Stimulated activated CD8-positive, alpha-beta memory T cell treated with anti-CD3 and anti-CD28 coated beads, Interleukin-4, amount 100 ng/mL, for 4 hours (primary cell): ENCODE data around the gene SRRD.

Experiments
- DNase-seq, 2 donors: peaks; one replicate each; pipeline ENCODE4 v3.0.0-alpha.2; 2020; ENCODE audit warnings: low read depth in 2 of 2, low spot score in 1 of 2

Gene SRRD

GRCh38 chr22:26481694-26482093 lies 2.0 kb upstream of the SRRD start:
- no peak for DNase-seq

GRCh38 chr22:26482161-26482560 lies 1.5 kb upstream of the SRRD start:
- no peak for DNase-seq

GRCh38 chr22:26483043-26483438 lies 636 bp upstream of the SRRD start:
- no peak for DNase-seq

GRCh38 chr22:26484360-26484706 lies 656 bp downstream of the SRRD start:
- no peak for DNase-seq

- no peak for DNase-seq
These were observed 1.3 kb downstream of the SRRD start for GRCh38 chr22:26485013-26485412.

- no peak for DNase-seq
These were observed 2.2 kb downstream of the SRRD start for GRCh38 chr22:26485806-26486390.

DNA sequence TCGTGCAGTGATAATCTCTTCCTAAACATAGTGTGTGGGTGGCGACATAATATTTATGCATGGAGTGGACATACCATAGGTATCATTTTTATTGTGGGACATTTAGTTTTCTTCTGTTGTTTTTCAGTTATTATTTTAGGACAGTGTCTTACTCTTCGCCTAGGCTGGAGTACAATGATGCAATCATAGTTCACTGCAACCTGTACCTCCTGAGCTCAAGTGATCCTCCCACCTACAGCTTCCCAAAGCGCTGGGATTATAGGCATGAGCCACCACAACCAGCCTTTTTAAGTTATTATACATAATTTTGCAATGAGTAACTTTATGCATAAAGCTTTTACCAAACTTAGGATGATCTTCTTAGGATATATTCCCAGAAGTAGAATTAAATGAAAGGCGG lies 2.7 kb downstream of the SRRD start:
- DNase-seq = no peak

DNA sequence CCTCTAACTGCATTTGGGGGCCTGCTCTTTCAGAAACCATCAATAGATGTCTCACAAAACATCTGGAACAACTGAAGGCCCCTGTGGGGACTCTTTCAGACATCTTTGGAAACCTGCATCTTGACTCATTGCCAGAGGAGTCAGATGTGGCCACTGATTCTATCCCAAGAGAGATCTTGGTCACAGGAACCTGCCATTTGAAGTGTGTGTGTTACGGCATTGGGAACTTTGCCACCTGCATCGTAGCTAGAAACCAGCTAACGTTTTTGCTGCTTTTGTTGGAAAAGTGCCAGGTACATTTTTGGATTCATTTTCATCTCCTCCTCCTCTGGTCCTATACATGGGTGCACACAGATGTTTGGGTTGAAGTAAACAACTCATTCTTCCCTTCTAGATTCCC lies 4.3 kb downstream of the SRRD start:
- no peak for DNase-seq

DNA sequence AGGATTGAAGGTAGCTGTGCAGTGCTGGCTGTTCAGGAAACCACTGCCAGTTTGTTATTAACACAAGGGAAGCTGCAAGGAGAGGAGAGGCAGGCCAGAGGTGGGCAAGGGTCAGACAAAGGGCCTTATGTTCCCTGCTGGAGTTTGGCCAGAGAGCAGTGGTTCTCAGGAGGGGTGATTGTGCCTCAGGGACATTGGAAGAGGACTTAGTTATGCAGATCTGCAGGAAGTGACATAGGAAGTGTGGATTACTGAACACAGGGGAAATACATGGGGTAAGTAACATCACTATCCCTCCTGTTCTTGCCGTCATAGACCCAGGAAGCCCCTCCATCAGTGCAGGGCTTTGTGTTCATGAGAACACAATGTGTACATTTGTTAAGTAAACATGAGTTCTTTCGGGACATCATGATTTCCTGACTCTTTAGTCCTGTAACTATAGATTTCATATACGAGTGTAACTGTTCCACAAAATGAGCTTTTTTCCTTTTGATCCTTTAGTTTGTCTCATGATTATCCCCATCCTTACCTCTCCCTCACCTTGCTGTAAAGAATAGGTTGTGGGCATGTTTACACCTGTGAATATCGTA lies 5.9 kb downstream of the SRRD start:
- DNase-seq = no peak

DNA sequence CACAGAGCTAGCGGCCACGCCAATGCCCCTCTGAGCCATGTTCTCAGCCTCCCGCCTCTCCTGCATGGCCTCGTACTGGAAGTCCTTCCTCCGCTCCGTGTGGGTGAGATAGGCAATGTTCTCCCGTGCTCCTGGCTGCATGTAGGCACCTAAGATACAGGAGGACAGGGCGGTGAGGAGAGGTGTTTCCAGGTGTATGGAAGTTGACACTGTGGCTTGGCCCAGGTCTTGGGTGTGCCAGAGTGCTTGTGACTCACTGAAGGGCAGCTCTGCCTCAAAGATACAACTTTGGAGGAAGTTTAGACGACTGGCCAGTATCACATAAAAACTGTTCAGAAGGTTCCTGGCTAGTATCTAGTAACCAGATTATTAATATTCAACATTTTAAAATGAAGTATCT lies 8.5 kb downstream of the SRRD start:
- no peak for DNase-seq

- no peak for DNase-seq
These were observed 10.8 kb downstream of the SRRD start for GRCh38 chr22:26494506-26494905.

DNA sequence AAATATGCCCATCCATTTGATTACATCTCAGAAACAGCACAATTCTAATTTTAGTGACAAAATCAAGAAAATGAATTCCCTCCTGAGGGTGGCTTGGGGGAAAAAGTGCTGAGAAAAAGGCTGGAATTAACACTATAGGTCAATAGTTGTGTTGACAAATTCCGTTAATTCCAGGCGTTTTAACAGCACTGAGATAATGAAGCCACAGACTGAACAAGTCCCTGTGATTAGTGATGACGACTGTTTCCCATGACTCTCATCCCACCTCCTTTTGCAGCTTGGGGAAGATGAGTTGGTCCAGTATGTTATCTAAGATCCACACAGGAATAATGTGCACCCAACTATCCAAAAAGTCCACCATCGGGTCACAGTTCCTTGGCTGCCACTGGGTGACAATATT lies 12.8 kb downstream of the SRRD start:
- DNase-seq = no peak

DNA sequence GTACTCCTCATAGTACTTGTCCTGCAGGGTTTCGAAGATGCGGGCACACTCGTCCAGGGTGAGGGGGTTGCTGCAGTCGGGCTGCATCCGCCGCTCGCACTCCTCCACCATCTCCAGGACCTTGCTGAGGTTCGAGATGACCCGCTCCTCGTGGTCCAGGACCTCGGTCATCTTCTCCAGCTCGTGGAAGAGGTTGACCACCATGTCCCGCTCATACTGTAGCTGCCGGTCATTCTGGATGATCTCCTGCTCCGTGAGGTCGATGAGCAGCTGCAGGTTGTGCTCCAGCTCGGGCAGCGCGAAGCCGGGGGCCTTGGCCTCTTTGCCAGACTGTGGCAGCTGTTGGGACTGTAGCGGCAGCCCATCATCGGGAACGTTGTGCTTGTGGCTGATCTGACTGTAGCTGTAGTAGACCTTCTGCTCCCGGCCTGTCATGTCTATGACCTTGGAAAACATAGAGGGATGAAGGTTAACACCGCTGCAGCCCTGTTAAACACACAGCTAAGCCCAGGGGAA lies 15.6 kb downstream of the SRRD start:
- no peak for DNase-seq

- no peak for DNase-seq
These were observed 18.3 kb downstream of the SRRD start for GRCh38 chr22:26501996-26502395.

- peak in 1 of 2 donors; percentile 30 for DNase-seq
These were observed 19.2 kb downstream of the SRRD start for GRCh38 chr22:26502688-26503561.

- no peak for DNase-seq
These were observed 20.1 kb downstream of the SRRD start for GRCh38 chr22:26503758-26504157.

- DNase-seq = no peak
These were observed 24.5 kb downstream of the SRRD start for GRCh38 chr22:26508148-26508547.

GRCh38 chr22:26512149-26512793 lies 28.6 kb downstream of the SRRD start, which contains the start of gene TFIP11:
Gene TFIP11, minus strand, starts transcription at chr22:26512473. Its CDS starts 2,201 bp downstream, at chr22:26510272.
- peak; percentile 81 to 82 for DNase-seq

DNA sequence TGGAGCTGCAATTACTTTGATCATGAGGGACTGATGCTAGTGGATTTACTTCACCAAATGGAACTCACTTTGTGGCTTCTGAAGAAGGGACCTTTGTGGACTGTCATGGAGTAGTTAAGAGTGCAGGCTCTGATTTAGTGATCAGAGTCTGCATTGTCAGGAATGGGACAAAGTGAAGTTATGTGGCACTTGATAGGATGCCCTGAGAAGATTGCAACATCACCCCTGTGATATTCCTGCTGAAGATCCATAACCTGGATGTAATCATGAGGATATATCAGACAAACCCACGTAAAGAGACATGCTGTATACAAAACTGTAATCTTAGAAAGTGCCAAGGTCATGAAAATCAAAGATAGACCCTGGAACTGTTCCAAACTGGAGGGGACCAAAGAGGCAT lies 30.2 kb downstream of the SRRD start:
- no peak for DNase-seq

DNA sequence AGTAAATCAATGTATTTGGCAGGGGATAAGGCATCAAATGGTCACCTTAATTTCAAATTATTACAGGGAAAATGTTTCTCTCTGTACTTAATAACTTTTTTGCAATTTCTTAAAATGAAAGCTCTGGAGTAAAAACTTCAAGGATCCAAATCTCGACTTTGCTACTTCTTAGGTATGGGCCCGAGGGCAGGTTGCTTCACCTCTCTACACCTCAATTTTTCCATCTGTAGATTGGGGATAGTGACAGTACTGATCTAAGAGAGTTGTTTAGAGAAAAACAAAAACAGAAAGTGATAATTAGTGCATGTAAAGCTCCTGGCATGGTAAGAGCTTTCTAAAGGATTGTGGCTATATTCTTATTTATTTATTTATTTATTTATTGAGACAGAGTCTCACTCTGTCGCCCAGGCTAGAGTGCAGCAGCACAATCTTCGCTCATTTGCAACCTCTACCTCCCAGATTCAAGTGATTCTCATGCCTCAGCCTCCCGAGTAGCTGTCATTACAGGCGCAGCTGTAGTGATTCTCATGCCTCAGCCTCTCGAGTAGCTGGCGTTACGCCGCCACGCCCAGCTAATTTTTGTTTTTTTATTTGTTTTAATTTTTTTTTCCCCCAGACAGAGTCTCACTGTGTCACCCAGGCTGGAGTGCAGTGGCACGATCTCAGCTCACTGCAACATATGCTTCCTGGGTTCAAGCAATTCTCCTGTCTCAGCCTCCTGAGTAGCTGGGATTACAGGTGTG lies 30.9 kb downstream of the SRRD start:
- DNase-seq = no peak

- DNase-seq = no peak
These were observed 32.3 kb downstream of the SRRD start for GRCh38 chr22:26515931-26516330.
